NCI-H1105 (cell line): ENCODE data around the gene CCDC127.
"Not testable (repeated sequence)": the region's sequence is repeated elsewhere in the genome, so short reads cannot be mapped to it uniquely, and the experiment has no call there.

Experiments used
- DNase-seq: peaks from one replicate; lab custom pipeline; 2025; lab: John Stamatoyannopoulos, UW

CCDC127 gene

DNA sequence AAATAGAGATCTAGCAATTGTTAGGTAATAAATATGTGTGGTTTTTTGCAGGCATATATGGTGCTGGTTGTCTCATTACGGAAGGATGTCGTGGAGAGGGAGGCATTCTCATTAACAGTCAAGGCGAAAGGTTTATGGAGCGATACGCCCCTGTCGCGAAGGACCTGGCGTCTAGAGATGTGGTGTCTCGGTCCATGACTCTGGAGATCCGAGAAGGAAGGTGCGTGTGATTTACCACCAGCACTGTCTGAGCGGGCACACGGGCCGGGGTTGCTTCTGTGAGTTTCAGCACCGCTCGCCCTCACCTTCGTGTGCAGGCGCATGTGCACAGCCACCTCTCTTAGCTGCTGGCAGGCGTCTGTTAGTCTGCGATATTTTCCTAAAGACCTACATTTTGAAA lies 15.5 kb upstream of the CCDC127 start:
- not testable (repeated sequence) for DNase-seq

DNA sequence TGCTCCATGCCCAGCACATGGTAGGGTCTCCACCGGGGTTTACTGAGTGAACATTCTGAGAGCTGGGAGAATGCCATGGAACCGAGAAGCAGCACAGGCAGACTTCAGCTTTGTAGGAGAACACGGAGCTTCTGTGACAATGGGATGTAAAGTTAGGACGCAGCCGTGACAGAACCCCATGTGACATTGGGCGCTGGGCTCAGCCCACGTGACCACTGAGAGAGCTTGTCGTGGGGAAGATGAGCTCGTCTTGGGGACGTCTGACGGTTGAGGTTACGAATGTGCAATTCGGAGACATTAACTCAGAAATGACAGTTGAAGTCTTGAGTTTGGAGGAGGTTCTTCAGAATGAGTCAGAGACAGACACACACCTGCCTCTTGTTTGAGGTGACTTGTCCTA lies 13.7 kb upstream of the CCDC127 start:
- DNase-seq = no peak

DNA sequence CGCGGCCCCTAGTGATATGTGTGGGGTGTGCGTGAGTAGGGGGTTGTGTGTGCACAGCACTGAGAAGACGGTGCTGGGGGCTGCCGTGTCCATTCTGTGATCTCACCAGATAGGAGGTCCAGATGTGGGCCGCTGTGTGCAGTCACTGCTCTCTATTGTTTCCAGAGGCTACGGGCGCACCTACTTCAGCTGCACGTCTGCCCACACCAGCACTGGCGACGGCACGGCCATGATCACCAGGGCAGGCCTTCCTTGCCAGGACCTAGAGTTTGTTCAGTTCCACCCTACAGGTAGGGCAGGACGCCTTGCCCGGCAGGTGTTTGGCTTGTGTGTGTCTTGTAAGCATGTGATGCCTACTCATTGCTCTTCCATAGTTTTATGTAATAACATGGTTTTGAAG lies 12.8 kb upstream of the CCDC127 start:
- no peak for DNase-seq

DNA sequence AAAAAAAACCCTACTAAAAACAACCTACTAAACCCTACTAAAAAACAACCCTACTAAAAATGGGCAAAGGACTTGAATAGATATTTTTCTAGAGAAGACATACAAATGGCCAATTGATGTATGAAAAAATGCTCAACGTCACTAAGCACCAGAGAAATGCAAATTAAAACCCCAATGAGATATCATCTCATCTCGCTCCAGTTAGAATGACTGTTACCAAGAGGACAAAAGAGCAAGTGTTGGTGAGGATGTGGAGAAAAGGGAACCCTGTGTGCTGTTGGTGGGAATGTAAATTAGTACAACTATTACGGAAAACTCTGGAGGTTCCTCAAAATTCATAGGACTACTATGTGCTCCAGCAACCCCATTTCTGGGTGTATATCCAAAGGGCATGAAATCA lies 10.9 kb upstream of the CCDC127 start:
- DNase-seq = no peak

DNA sequence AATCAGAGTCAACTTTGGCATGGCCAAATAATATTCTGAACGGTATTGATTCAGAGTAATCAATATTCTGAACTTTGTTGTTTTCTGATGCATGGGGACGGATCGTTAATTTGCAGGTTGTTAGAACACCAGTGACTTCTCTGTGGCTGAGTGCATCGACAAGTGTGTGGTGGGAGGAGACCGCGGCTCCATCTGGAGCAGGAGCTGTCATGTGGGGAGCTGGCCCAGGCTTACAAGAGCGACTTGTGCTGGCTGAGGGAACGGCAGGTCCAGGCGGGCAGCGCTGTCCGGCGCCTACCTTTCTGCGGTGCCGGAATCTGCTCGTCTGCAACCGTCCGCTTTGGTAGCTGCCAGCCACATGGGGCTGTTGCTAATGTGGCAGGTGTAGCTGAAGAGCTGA lies 9.4 kb upstream of the CCDC127 start:
- DNase-seq = not testable (repeated sequence)

DNA sequence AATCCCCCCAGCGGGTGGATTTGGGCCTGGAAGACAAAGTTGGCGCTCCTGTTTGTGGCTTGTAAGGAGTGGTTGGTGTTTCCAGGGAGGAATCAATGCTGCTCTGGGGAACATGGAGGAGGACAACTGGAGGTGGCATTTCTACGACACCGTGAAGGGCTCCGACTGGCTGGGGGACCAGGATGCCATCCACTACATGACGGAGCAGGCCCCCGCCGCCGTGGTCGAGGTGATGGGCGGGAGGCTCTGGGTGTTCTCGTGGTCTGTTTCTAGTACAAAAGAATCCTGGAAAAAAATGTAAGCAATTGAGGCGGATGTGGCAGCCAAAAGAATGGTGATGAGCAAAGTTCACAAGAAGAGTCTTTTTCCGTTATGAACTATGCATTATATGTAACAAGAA lies 7.4 kb upstream of the CCDC127 start:
- DNase-seq = no peak

DNA sequence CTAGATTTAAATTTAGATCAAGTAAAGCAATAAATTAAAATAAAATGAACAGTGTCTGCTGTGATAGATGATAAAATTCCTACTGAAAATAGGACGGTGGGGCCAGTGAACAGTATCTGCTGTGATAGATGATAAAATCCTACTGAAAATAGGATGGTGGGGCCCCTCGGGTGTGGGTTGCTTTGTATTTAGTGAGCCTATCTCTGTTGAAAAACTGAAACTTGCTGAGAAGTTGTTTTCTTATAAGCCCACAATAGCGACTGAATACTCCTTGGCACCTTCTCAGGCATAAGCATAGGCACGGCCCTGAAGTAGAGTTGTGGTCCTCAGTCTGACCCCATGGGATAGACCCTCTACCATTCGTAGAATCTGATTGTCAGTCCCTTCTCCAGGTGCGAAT lies 5.8 kb upstream of the CCDC127 start:
- DNase-seq = no peak

DNA sequence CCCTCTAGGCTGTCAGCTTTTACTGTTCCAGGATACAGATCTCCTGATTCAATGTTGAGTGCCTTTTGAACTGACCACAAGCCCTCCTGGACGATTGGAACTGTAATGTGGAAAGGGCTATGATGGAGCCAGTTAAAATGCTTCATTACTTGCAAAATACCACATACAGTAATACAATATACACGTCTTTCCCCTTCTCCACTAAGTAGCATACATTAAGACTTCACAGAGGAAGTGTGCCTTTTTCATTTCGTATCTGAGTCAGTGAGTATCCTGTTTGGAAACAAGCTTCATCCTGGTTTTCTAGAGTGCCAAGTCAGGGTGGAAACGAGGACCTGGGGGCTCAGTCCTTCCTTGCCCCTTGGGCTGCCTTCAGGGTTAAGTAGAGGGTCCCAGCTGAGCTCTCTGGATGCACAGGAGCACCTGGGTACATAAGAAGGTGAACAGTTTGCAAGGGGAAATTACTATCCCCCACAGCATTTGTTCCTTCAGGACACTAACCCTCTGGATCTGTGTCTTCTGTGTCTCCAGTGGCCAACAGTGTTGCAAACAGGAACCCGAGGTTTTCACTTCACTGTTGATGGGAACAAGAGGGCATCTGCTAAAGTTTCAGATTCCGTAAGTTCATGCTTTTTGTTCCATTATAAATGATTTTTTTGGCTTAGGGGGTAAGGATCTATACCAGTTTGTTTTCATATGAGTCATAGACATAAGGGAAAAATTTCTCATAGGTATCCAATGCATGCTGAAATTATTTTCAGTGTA lies 5.2 kb upstream of the CCDC127 start:
- not testable (repeated sequence) for DNase-seq

DNA sequence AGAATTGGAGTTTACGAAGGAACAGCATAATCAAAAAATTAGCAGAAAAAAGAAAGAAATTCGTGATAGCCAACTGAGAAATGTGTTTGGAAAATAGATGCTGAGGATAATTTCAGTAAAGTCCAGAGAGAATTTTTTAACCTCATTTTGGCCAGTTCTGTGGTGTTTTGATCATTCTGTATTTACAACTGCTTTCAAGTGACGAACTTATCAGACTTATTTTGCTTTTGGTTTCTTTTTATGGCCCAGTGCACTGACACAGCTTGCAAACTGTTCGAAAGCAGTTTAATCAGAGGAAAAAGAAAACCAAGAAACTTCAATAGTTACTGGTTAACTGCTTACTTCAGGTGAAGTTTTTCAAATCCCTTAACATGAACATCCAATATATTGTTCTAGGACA lies 2.0 kb upstream of the CCDC127 start:
- no peak for DNase-seq

DNA sequence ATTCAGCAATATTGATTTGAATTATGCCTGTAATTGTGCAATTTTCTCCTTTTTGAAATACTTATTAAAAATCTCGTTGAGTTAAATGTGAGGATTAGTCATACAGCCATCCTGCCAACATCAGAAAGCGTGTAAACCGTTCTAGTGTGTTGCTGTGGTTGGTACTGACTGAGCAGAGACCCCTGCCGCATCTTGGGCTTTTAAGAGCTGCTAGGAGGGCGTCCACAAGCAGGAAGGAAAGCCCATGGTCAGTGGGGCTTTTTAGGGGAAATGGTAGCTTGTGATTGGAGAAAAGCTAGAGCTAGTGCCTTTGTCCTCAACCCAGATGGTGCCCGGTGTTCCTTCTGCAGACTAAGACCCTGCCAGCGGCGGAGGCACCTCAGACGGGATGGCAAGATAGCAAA lies 1.5 kb upstream of the CCDC127 start:
- DNase-seq = no peak

DNA sequence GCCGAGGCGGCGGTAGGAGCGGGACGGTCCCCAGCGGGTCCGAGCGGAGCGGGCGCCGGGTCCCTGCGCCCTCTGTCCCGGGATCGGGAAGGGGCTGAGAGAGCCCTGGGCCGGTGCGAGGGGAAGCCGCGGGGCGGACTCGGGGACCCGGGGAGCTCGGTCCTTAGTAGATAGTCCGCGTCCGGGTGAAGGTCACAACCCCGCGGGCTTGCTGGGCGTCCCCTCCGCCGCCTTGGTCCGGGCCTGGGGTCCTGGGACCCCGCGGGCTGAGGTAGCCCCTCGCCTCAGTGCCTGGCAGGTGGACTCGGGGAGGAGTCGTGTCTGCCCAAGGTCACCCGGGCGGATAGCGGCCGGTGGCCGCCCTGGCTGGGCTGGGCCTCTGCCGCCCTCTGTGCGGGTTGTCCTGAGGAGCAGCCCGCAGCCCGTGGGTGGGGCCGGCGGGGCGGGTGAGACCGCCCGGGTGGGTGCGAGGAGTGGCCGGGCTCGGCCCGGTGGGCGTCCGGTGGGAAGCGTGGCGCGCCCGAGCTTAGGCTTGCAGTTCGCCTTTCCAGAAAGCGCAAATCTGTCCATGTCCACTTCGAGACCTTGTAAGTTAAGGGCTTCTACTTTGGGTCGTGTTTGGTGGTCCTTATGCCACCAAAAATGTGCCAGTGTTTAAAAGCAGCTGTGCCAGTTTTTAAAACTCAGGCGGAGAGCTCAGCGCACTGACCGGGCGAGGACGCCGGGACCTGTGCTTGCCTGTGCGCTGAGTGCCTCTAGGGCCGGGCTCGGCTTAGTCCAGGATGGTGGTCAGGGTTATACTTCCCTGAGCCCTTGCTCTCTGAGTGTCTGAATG lies 721 bp upstream of the CCDC127 start:
- DNase-seq = no peak

DNA sequence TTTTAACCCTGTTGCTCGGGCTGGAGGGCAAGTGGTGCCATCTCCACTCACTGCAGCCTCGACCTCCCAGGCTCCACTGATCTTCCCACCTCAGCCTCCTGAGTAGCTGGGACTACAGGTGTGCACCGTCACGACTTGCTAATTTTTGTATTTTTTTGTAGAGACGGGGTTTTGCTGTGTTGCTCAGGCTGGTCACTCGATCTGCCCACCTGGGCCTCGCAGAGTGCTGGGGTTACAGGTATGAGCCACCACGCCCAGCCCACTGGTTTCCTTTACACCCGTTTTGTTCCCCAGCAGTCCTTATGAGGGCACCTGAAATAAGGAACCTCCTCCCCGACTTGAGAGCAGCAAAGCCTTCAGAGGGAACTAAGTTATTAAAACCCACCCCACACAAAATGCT lies 1.9 kb downstream of the CCDC127 start:
- DNase-seq = not testable (repeated sequence)

DNA sequence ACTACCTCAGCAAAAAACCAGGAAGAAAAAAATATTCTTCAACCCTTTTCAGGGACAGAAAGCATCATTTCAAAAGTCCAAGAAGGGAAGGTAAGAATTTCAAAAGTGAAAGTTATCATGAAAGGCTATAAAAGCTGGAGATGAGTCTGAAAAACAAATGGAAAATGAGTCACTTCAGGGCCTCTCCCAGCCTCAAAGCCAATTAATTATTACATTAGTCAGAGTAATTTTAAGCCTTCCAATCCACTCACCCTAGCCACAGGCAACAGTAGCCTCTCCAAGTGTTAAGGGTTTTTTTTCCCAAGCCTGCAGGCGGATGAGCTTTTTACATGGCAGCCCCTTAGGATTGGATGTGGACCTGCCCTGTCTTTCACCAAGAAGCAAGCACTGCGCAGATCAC lies 2.7 kb downstream of the CCDC127 start:
- not testable (repeated sequence) for DNase-seq

DNA sequence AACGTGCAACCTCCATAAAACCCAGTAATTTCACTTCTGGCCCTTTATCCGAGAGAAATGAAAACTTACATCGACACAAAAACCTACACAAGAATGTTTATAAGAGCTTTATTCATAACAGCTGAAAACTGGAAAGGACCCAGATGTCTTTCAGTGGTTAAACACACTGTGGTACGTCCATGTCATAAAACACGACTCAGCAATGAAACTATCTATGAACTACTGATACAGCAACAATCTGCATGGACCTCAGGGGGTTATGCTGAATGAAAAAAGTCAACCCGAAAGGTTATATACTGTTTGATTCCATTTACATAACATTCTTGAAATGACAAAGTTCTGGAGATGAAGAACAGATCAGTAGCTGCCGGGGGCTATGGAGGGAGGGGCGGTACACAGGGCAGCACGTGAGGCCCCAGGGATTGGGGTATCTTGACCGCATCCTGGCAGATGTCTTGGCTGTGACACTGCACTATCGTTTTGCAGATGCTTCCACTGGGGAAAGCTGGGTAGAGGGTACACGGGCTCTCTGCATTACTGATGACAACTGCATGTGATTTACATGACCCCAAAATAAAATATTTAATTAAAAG lies 4.1 kb downstream of the CCDC127 start:
- no peak for DNase-seq

DNA sequence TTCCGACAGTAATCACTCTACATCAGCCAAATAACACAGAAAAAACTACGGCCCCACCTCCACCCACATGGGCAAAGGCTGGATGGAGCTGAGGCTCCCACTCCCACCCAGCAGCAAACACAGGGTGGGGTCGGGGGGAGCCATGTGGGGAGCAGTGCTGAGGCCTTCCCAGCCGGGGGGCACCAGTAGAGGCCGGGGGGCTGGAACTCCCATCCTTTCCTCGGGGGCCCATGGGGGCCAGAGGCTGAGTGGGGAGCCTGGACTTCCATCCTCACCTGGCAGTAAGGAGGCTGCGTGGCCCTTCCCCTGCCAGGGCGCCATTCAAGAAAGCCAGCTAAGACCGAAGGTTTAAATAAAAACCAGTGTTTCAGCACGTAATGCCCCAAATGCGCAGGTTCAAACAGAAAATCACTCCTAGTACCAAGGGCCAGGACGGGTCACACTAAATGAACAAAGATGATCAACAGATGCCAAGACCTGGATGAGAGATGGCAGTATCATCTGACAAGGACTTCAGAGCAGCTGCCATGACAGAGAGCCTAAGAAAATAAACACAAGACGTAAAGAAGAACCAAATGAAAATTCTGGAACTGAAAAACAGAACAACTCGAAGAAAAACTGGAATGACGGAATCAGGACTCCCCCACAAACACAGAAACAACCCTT lies 9.4 kb downstream of the CCDC127 start:
- no peak for DNase-seq

DNA sequence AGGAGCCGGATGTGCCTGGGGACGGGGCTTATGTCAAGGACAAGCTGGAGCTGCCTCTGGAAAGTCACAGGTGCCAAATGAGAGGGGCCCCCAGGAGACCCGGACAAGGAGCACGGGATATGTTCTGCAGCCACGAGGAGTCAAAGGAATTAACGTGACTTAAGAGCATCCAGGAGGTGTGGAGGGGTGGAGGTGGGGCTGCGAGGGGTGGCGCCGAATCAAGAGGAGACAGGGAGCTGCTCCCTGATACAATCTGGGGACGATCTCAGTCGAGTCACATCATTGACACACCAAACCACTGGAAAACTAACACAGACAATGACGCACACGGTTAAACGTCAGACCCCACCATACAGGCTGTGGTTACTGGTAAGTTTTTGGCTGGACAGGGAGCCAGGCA lies 10.4 kb downstream of the CCDC127 start:
- DNase-seq = no peak

DNA sequence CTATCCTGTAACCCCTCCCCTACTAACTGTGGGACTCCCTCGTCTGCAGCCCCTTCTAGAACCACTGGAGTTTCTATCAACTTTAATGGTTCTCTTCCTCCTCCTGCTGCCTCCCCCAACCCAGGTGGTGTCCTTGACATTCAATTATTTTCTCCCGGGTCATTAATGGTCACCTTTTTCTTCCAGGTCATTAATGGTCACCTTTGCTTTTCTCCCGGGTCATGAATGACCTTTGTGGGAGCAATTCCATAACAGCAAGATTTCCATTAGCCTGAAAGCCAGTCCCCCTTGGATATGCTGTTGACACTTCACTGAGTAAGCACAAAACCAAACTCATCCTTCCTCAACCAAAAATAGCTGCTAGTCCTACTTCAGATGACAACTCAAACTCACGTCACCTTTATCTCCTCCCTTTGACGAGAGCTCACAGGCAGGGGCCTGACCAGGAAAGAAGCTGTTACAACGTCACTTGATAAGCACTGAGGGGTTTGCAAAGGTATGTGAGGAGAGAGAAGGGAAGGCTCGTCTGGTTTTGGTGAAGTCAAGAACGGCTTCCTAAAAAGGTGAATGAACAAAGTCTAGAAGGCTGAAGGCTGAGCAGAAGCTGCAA lies 10.9 kb downstream of the CCDC127 start:
- DNase-seq = no peak

DNA sequence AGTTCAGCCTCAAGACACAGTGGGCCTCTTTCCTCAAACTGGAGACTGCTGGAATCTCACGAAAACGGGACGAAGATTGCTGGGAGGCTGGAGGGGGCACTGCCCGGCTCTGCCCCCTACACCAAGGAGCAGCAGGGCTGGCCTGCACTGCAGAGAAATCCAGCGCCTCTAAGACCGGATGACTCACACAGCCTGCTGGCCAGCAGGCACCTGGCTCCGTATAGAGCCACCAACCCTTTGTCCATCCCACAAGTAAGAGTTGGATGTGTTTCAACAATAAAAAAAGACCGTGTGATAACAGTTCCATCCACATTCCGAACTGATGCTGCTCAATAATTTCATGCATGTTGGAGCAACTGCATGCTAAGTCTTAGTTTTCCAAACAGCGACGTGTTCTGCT lies 11.5 kb downstream of the CCDC127 start:
- DNase-seq = no peak

DNA sequence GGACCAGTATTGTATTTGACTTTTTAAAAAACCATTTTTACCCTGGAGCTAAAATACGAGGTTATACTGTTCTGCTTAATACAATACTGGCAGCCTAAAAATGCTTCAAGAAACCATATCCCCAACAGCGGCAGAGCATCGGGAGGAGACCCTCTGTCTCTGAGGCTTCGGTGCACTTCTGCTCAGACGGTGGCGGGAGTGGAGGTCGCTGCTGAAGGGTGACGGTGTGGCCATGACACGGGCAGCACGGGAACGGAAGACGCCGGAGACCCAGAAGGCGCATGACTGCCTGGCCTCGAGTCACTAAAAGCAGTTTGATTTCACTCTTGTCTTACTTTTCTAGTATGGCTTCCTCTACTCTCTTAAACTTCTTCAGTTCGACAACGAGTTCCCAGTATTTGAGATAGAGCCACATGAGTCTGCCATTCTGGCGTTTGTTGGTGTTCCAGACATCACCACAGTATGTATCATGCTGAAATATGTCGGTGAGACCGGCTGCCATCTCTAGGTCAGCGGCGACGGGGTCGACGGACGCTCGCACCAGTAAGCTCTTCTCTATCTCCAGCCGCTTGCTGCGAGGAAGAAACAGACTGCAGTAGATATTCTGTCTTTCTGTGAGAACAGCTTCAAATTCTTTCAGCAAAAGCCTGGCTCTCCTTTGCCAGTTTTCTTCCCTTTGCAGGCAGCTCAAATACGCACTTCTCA lies 12.8 kb downstream of the CCDC127 start:
- DNase-seq = no peak

DNA sequence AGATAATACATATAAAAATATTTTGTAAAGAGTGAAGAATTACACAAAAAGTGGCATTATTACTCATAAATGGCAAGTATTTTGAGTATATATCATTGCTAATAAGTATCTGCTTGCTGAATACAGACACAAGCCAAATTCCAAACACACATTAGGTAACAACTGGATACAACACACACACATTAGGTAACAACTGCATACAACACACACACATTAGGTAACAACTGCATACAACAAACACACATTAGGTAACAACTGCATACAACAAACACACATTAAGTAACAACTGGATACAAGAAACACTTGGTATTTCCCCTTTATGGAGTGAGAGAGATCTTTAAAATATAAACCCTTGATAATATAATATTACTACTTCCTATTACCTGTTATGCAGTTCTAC lies 13.5 kb downstream of the CCDC127 start:
- DNase-seq = no peak

DNA sequence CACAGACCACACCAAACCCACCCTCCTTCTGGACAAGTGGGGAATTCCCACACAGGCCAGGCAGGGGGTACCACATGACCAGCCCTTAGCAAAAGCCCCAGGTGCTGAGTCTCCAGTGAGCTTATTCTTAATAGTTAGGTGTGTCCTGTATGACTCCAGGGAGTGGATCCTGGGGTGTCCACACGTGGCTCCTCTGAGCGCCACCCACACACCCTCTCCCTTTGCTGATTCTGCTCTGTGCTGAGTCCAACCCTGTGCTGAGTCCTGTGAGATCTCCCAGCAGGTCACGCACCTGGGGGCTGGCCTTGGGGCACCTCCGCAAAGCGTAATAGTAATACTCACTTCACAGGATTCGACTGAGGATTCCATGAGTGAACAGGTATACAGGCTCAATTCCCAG lies 14.0 kb downstream of the CCDC127 start:
- DNase-seq = no peak
